ENCODE measurements around the gene AGMO. TPM values are rescaled to one million over a fixed set of nuclear protein-coding genes. Genes with fewer than 3 reads are reported as not detected.
A peak's percentile ranks its signal among the peaks of the same experiment; 100 is the strongest.

The AGMO gene
- 0.89 TPM for polyA plus RNA-seq (2013, experiment 1 of 2; ENCODE audit: insufficient read length)
- polyA plus RNA-seq (2013, experiment 2 of 2; ENCODE audit: insufficient read length): 0.78 TPM

GRCh38 chr7:15561835-15562234, at the start of gene AGMO:
AGMO (minus strand) TSS chr7:15562015.
- peak; percentile 57 for DNase-seq

GRCh38 chr7:15610503-15610902, 48.7 kb upstream of the AGMO start:
- DNase-seq: no peak

- DNase-seq: no peak
Measured at GRCh38 chr7:15609287-15609686, 47.5 kb upstream of the AGMO start.

GRCh38 chr7:15607529-15608210, 45.9 kb upstream of the AGMO start:
- no peak for DNase-seq

- no peak for DNase-seq
Measured at GRCh38 chr7:15606561-15606960, 44.7 kb upstream of the AGMO start.

GRCh38 chr7:15604166-15604565, 42.4 kb upstream of the AGMO start:
- no peak for DNase-seq

GRCh38 chr7:15603124-15603523, 41.3 kb upstream of the AGMO start:
- DNase-seq: peak; percentile 69

- peak; percentile 49 for DNase-seq
Measured at GRCh38 chr7:15602236-15602635, 40.4 kb upstream of the AGMO start.

- no peak for DNase-seq
Measured at GRCh38 chr7:15601175-15601574, 39.4 kb upstream of the AGMO start.

- no peak for DNase-seq
Measured at GRCh38 chr7:15600298-15600697, 38.5 kb upstream of the AGMO start.

- no peak for DNase-seq
Measured at GRCh38 chr7:15594461-15594860, 32.6 kb upstream of the AGMO start.

GRCh38 chr7:15593382-15593781, 31.6 kb upstream of the AGMO start:
- DNase-seq: no peak

GRCh38 chr7:15586266-15586665, 24.5 kb upstream of the AGMO start:
- no peak for DNase-seq

- no peak for DNase-seq
Measured at GRCh38 chr7:15584575-15584974, 22.8 kb upstream of the AGMO start.

- DNase-seq: no peak
Measured at GRCh38 chr7:15582773-15583172, 21.0 kb upstream of the AGMO start.

- no peak for DNase-seq
Measured at GRCh38 chr7:15581352-15581951, 19.6 kb upstream of the AGMO start.

- DNase-seq: no peak
Measured at GRCh38 chr7:15580604-15581351, 19.0 kb upstream of the AGMO start.

GRCh38 chr7:15577600-15577999, 15.8 kb upstream of the AGMO start:
- no peak for DNase-seq

- peak; percentile 86 for DNase-seq
Measured at GRCh38 chr7:15571301-15571878, 9.6 kb upstream of the AGMO start.

GRCh38 chr7:15567652-15568051, 5.8 kb upstream of the AGMO start:
- no peak for DNase-seq

- no peak for DNase-seq
Measured at GRCh38 chr7:15567036-15567435, 5.2 kb upstream of the AGMO start.

- DNase-seq: no peak
Measured at GRCh38 chr7:15566476-15566875, 4.7 kb upstream of the AGMO start.

- DNase-seq: no peak
Measured at GRCh38 chr7:15560968-15561367, 847 bp downstream of the AGMO start.
